B cell (primary cell): Measurements from ENCODE around the gene H6PD. TPM values are rescaled to one million over a fixed set of nuclear protein-coding genes. Genes with fewer than 3 reads are reported as not detected.

Source experiments
- ATAC-seq: fragments of 200-7000 bp; cut with Tn5 transposase; one replicate; pipeline ENCODE4 v1.10.0; 2021; ENCODE audit warnings: low read depth, mild to moderate bottlenecking, moderate number of reproducible peaks, moderate library complexity
- CTCF ChIA-PET: fragments of 350-600 bp; sonication (Branson Sonifier 250); formaldehyde crosslinking; loops from one replicate; lab custom pipeline; 2021; ENCODE audit warnings: antibody characterized with exemption, inconsistent platforms; lab: Charles Lee
- POLR2A ChIA-PET: fragments of 350-600 bp; sonication (Branson Sonifier 250); formaldehyde crosslinking; loops from one replicate; lab custom pipeline; 2021; ENCODE audit warnings: antibody characterized with exemption; lab: Charles Lee
- DNase-seq: peaks from one replicate; pipeline ENCODE4 v3.0.0; 2013
- H2AFZ ChIP-seq: 2 replicates; pipeline ENCODE4 v1.6.1; 2012; ENCODE audit warnings: mild to moderate bottlenecking, low read depth, low read length; ENCODE audit not compliant: insufficient read depth, poor library complexity, severe bottlenecking
- H3K27ac ChIP-seq, 2 donors: 1 replicate in 1 of 2; 2 replicates in 1 of 2; pipeline ENCODE4 v1.5.1; 2012 to 2013; ENCODE audit warnings: low read length in 2 of 2, mild to moderate bottlenecking in 2 of 2, moderate library complexity in 1 of 2
- H3K27me3 ChIP-seq, 4 experiments: fragments of 200-600 bp in 1 of 4; sonication (generic) in 1 of 4; replicated peaks in 1 of 4; 1 replicate in 2 of 4; 2 replicates in 2 of 4; pipeline versions ENCODE4 v1.6.1 to v1.7.0; 2013 to 2016; ENCODE audit warnings: low read length in 3 of 4, mild to moderate bottlenecking in 2 of 4, mixed read lengths in 1 of 4, moderate library complexity in 1 of 4; ENCODE audit not compliant: insufficient read depth in 4 of 4, control insufficient read depth in 3 of 4; ENCODE audit errors: control extremely low read depth in 1 of 4
- H3K36me3 ChIP-seq, 2 experiments: replicated peaks in 1 of 2; 1 replicate in 1 of 2; 2 replicates in 1 of 2; pipeline versions ENCODE4 v1.6.1 to v1.7.1; 2013; ENCODE audit warnings: low read length in 1 of 2; ENCODE audit not compliant: insufficient read depth in 2 of 2, control insufficient read depth in 1 of 2; ENCODE audit errors: control extremely low read depth in 1 of 2, extremely low read depth in 1 of 2
- H3K4me1 ChIP-seq, 2 donors: fragments of 200-600 bp in 1 of 2; sonication (generic) in 1 of 2; 1 replicate in 1 of 2; 2 replicates in 1 of 2; pipeline versions ENCODE4 v1.5.1 to v1.6.1; 2013 to 2017; ENCODE audit warnings: low read length in 2 of 2; ENCODE audit not compliant: control insufficient read depth in 2 of 2, insufficient read depth in 2 of 2
- H3K4me2 ChIP-seq: replicated peaks from 2 replicates; pipeline ENCODE3; 2012; ENCODE audit warnings: mild to moderate bottlenecking, low read depth, low read length; ENCODE audit not compliant: poor library complexity, severe bottlenecking
- H3K4me3 ChIP-seq, 5 experiments: fragments of 200-600 bp in 1 of 5; sonication (generic) in 1 of 5; 1 replicate in 3 of 5; 2 replicates in 2 of 5; pipeline versions ENCODE4 v1.5.1 to v1.7.0; 2011 to 2016; ENCODE audit warnings: low read length in 4 of 5, mild to moderate bottlenecking in 4 of 5, low read depth in 2 of 5, control low read depth in 1 of 5, moderate library complexity in 1 of 5; ENCODE audit not compliant: insufficient read depth in 1 of 5; ENCODE audit errors: control extremely low read depth in 1 of 5, extremely low read depth in 1 of 5
- H3K79me2 ChIP-seq: fragments of 200-600 bp; sonication (generic); one replicate; pipeline ENCODE4 v1.6.0; 2016; ENCODE audit warnings: low read length; ENCODE audit not compliant: control insufficient read depth, insufficient read depth
- H3K9ac ChIP-seq: fragments of 200-600 bp; sonication (generic); 2 replicates; pipeline ENCODE4 v1.6.1; 2017; ENCODE audit warnings: mild to moderate bottlenecking, low read length, moderate library complexity
- H3K9me3 ChIP-seq, 3 donors: one replicate each; pipeline versions ENCODE4 v1.6.1 to v1.7.1; 2013; ENCODE audit warnings: low read length in 2 of 3; ENCODE audit not compliant: control insufficient read depth in 2 of 3, insufficient read depth in 1 of 3; ENCODE audit errors: control extremely low read depth in 1 of 3
- H4K20me1 ChIP-seq: 2 replicates; pipeline ENCODE4 v1.6.0; 2012; ENCODE audit warnings: mild to moderate bottlenecking, low read length; ENCODE audit not compliant: insufficient read depth, control insufficient read depth, poor library complexity, severe bottlenecking
- H3K27ac Mint-ChIP-seq: one replicate; pipeline ENCODE4 v1.8.0; 2021; ENCODE audit warnings: mixed read lengths
- H3K27me3 Mint-ChIP-seq: one replicate; pipeline ENCODE4 v1.8.0; 2021; ENCODE audit warnings: mixed read lengths
- H3K4me1 Mint-ChIP-seq: one replicate; pipeline ENCODE4 v1.8.0; 2021; ENCODE audit warnings: mixed read lengths
- H3K4me3 Mint-ChIP-seq: one replicate; pipeline ENCODE4 v1.8.0; 2021; ENCODE audit warnings: mixed read lengths
- H3K9me3 Mint-ChIP-seq: one replicate; pipeline ENCODE4 v1.8.0; 2022; ENCODE audit warnings: mixed read lengths; ENCODE audit not compliant: insufficient read depth
- CTCF ChIP-seq: fragments of 200-600 bp; IDR thresholded peaks from one replicate; pipeline ENCODE4 v1.8.0; 2022; ENCODE audit warnings: antibody characterized with exemption, mild to moderate bottlenecking
- EZH2 ChIP-seq: IDR thresholded peaks from 2 replicates; pipeline ENCODE4 v1.6.1; 2012; ENCODE audit warnings: borderline replicate concordance, low read depth, mild to moderate bottlenecking, moderate library complexity, low read length; ENCODE audit not compliant: insufficient read depth, poor library complexity, severe bottlenecking
- WGBS: methylation state at CpG from one replicate; pipeline ENCODE4 v1.1.5; 2013; ENCODE audit warnings: missing lambda C conversion rate; ENCODE audit not compliant: insufficient coverage; 5-methylcytosine and 5-hydroxymethylcytosine counted together
- intact Hi-C: fragments of 100-400 bp; cut with micrococcal nuclease; formaldehyde crosslinking; loops from one replicate; pipeline ENCODE4 v1.10.0; 2022
- polyA plus RNA-seq: library from polyadenylated mRNA; depleted of rRNA; stranded (reverse); fragments of >200 nt; gene quantifications from 2 replicates; pipeline ENCODE4 v1.2.3, GENCODE V29; 2012
- total RNA-seq, 2 donors: library from RNA; stranded (reverse); fragments of 120-200 nt in 1 of 2; gene quantifications; 1 replicate in 1 of 2; 2 replicates in 1 of 2; pipeline versions ENCODE4 v1.2.3 to v1.2.4, GENCODE V29; 2013 to 2022

Gene H6PD
- total and polyA plus RNA-seq, 2 donors (not counting 1 experiment from before 2014, with no cell fraction given): 11.3 to 30.2 TPM

- 93% methylated on average over 6 of the region's 8 CpGs for WGBS
- Mint-ChIP-seq H3K27ac (no peak overlapping the region), H3K4me3 (no peak overlapping the region)
Measured at GRCh38 chr1:9261496-9261895, 26.9 kb downstream of the H6PD start.

More at GRCh38 chr1:9261496-9261895, 26.9 kb downstream of the H6PD start:
- Mint-ChIP-seq H3K4me1 (peaks cover 4% of the 10 kb centered on the region), H3K27me3 (no peaks in the 10 kb centered on the region), H3K9me3 (no peaks in the 10 kb centered on the region)
- CTCF ChIA-PET: interaction anchor here (1.0 kb wide), 1 partner anchor 229 kb away, joined by 3 read pairs; no protein-coding TSS in a partner anchor
- H3K79me2 ChIP-seq: peaks cover 25% of the 10 kb centered on the region
- no peak overlapping the region for H3K27ac ChIP-seq
- peaks cover 6% of the 10 kb centered on the region for H4K20me1 ChIP-seq
- ATAC-seq (no peak), DNase-seq (no peak)
- intact Hi-C loops: no loop called here
- H3K9ac ChIP-seq: no peak overlapping the region
- H3K36me3 ChIP-seq: peaks cover 4 to 55% of the 10 kb centered on the region in 2 experiments
- no peak overlapping the region for H3K4me3 ChIP-seq
- H3K9me3 ChIP-seq: peaks cover 0 to 2% (median 0%) of the 10 kb centered on the region in 3 donors
- no peaks in the 10 kb centered on the region for H3K4me1 ChIP-seq
- TF ChIP-seq EZH2 (no peak), CTCF (no peak)
- POLR2A ChIA-PET: no interaction called here
- H3K27me3 ChIP-seq: no peaks in the 10 kb centered on the region
- H3K4me2 ChIP-seq: no peak overlapping the region
- H2AFZ ChIP-seq: no peak overlapping the region
